ENCODE measurements around the gene BANK1.

The BANK1 gene

GRCh38 chr4:101993842-101994775, 203.6 kb downstream of the BANK1 start:
- DNase-seq (ENCODE audit: low read depth, low spot score) = no peak
- no peaks in the 10 kb centered on the region for H3K9me3 ChIP-seq (ENCODE audit: insufficient read depth, low read length)

GRCh38 chr4:102007959-102008425, 217.5 kb downstream of the BANK1 start:
- no peaks in the 10 kb centered on the region for H3K4me1 ChIP-seq (ENCODE audit: insufficient read depth, insufficient read length)
- no peak overlapping the region for H3K4me3 ChIP-seq (ENCODE audit: insufficient read length, low read depth)
- TF ChIP-seq YY1 (IDR thresholded peaks at IDR 0.05; ENCODE audit: insufficient read depth, insufficient read length) = no peak
- TF ChIP-seq ZNF274 (IDR thresholded peaks at IDR 0.05; ENCODE audit: low read depth, low read length) = no peak
- no peak for TF ChIP-seq SUZ12 (IDR thresholded peaks at IDR 0.05; ENCODE audit: extremely low read depth, insufficient read depth, insufficient read length)
- H3K9me3 ChIP-seq (ENCODE audit: insufficient read depth, low read length) = no peaks in the 10 kb centered on the region
- DNase-seq (ENCODE audit: low read depth, low spot score) = no peak
- no peaks in the 10 kb centered on the region for H3K27me3 ChIP-seq (ENCODE audit: insufficient read depth, insufficient read length)
- no peaks in the 10 kb centered on the region for H3K36me3 ChIP-seq (ENCODE audit: insufficient read depth, insufficient read length, low read length)
- no peak overlapping the region for H3K9ac ChIP-seq (ENCODE audit: insufficient read length, low read depth)

More at GRCh38 chr4:101993842-101994775, 203.6 kb downstream of the BANK1 start:
- Histone ChIP-seq H3K36me3 (ENCODE audit: insufficient read depth, insufficient read length, low read length) (no peaks in the 10 kb centered on the region), H3K4me1 (ENCODE audit: insufficient read depth, insufficient read length) (no peaks in the 10 kb centered on the region), H3K4me3 (ENCODE audit: insufficient read length, low read depth) (no peak overlapping the region), H3K27me3 (ENCODE audit: insufficient read depth, insufficient read length) (no peaks in the 10 kb centered on the region), H3K9ac (ENCODE audit: insufficient read length, low read depth) (no peak overlapping the region)
- TF ChIP-seq YY1 (IDR thresholded peaks at IDR 0.05; ENCODE audit: insufficient read depth, insufficient read length) = no peak
- no peak for TF ChIP-seq ZNF274 (IDR thresholded peaks at IDR 0.05; ENCODE audit: low read depth, low read length)
- no peak for TF ChIP-seq SUZ12 (IDR thresholded peaks at IDR 0.05; ENCODE audit: extremely low read depth, insufficient read depth, insufficient read length)

- Histone ChIP-seq H3K9ac (ENCODE audit: insufficient read length, low read depth) (no peak overlapping the region), H3K4me3 (ENCODE audit: insufficient read length, low read depth) (no peak overlapping the region)
- TF ChIP-seq SUZ12 (IDR thresholded peaks at IDR 0.05; ENCODE audit: extremely low read depth, insufficient read depth, insufficient read length) (no peak), ZNF274 (IDR thresholded peaks at IDR 0.05; ENCODE audit: low read depth, low read length) (no peak), YY1 (IDR thresholded peaks at IDR 0.05; ENCODE audit: insufficient read depth, insufficient read length) (no peak)
Observed at GRCh38 chr4:102008711-102009110, 218.2 kb downstream of the BANK1 start.

GRCh38 chr4:102022343-102022742, 231.8 kb downstream of the BANK1 start:
- no peaks in the 10 kb centered on the region for H3K27me3 ChIP-seq (ENCODE audit: insufficient read depth, insufficient read length)
- no peaks in the 10 kb centered on the region for H3K36me3 ChIP-seq (ENCODE audit: insufficient read depth, insufficient read length, low read length)
- TF ChIP-seq SUZ12 (IDR thresholded peaks at IDR 0.05; ENCODE audit: extremely low read depth, insufficient read depth, insufficient read length) (no peak), ZNF274 (IDR thresholded peaks at IDR 0.05; ENCODE audit: low read depth, low read length) (no peak), YY1 (IDR thresholded peaks at IDR 0.05; ENCODE audit: insufficient read depth, insufficient read length) (no peak)
- no peak overlapping the region for H3K4me3 ChIP-seq (ENCODE audit: insufficient read length, low read depth)
- DNase-seq (ENCODE audit: low read depth, low spot score) = no peak
- H3K4me1 ChIP-seq (ENCODE audit: insufficient read depth, insufficient read length) = no peaks in the 10 kb centered on the region
- H3K9me3 ChIP-seq (ENCODE audit: insufficient read depth, low read length) = no peaks in the 10 kb centered on the region
- H3K9ac ChIP-seq (ENCODE audit: insufficient read length, low read depth) = no peak overlapping the region

More at GRCh38 chr4:102008711-102009110, 218.2 kb downstream of the BANK1 start:
- H3K4me1 ChIP-seq (ENCODE audit: insufficient read depth, insufficient read length) = no peaks in the 10 kb centered on the region
- H3K9me3 ChIP-seq (ENCODE audit: insufficient read depth, low read length) = no peaks in the 10 kb centered on the region
- H3K27me3 ChIP-seq (ENCODE audit: insufficient read depth, insufficient read length) = no peaks in the 10 kb centered on the region
- H3K36me3 ChIP-seq (ENCODE audit: insufficient read depth, insufficient read length, low read length) = no peaks in the 10 kb centered on the region
- no peak for DNase-seq (ENCODE audit: low read depth, low spot score)

GRCh38 chr4:102027961-102028360, 237.4 kb downstream of the BANK1 start:
- H3K36me3 ChIP-seq (ENCODE audit: insufficient read depth, insufficient read length, low read length) = no peaks in the 10 kb centered on the region
- no peak overlapping the region for H3K9ac ChIP-seq (ENCODE audit: insufficient read length, low read depth)
- H3K4me3 ChIP-seq (ENCODE audit: insufficient read length, low read depth) = no peak overlapping the region
- H3K4me1 ChIP-seq (ENCODE audit: insufficient read depth, insufficient read length) = no peaks in the 10 kb centered on the region
- TF ChIP-seq ZNF274 (IDR thresholded peaks at IDR 0.05; ENCODE audit: low read depth, low read length) = no peak
- TF ChIP-seq YY1 (IDR thresholded peaks at IDR 0.05; ENCODE audit: insufficient read depth, insufficient read length) = no peak
- TF ChIP-seq SUZ12 (IDR thresholded peaks at IDR 0.05; ENCODE audit: extremely low read depth, insufficient read depth, insufficient read length) = no peak
- no peaks in the 10 kb centered on the region for H3K9me3 ChIP-seq (ENCODE audit: insufficient read depth, low read length)
- H3K27me3 ChIP-seq (ENCODE audit: insufficient read depth, insufficient read length) = no peaks in the 10 kb centered on the region
- DNase-seq (ENCODE audit: low read depth, low spot score) = no peak

- no peaks in the 10 kb centered on the region for H3K36me3 ChIP-seq (ENCODE audit: insufficient read depth, insufficient read length, low read length)
- H3K9ac ChIP-seq (ENCODE audit: insufficient read length, low read depth) = no peak overlapping the region
- no peak for DNase-seq (ENCODE audit: low read depth, low spot score)
- H3K4me3 ChIP-seq (ENCODE audit: insufficient read length, low read depth) = no peak overlapping the region
- no peaks in the 10 kb centered on the region for H3K4me1 ChIP-seq (ENCODE audit: insufficient read depth, insufficient read length)
- no peaks in the 10 kb centered on the region for H3K27me3 ChIP-seq (ENCODE audit: insufficient read depth, insufficient read length)
- H3K9me3 ChIP-seq (ENCODE audit: insufficient read depth, low read length) = no peaks in the 10 kb centered on the region
- TF ChIP-seq YY1 (IDR thresholded peaks at IDR 0.05; ENCODE audit: insufficient read depth, insufficient read length) = no peak
- no peak for TF ChIP-seq ZNF274 (IDR thresholded peaks at IDR 0.05; ENCODE audit: low read depth, low read length)
- TF ChIP-seq SUZ12 (IDR thresholded peaks at IDR 0.05; ENCODE audit: extremely low read depth, insufficient read depth, insufficient read length) = no peak
Observed at GRCh38 chr4:102031406-102031805, 240.9 kb downstream of the BANK1 start.

GRCh38 chr4:102036016-102036415, 245.5 kb downstream of the BANK1 start:
- H3K27me3 ChIP-seq (ENCODE audit: insufficient read depth, insufficient read length) = no peaks in the 10 kb centered on the region
- no peak for DNase-seq (ENCODE audit: low read depth, low spot score)
- no peaks in the 10 kb centered on the region for H3K9me3 ChIP-seq (ENCODE audit: insufficient read depth, low read length)
- no peak overlapping the region for H3K9ac ChIP-seq (ENCODE audit: insufficient read length, low read depth)
- no peak overlapping the region for H3K4me3 ChIP-seq (ENCODE audit: insufficient read length, low read depth)
- no peak for TF ChIP-seq ZNF274 (IDR thresholded peaks at IDR 0.05; ENCODE audit: low read depth, low read length)
- no peaks in the 10 kb centered on the region for H3K36me3 ChIP-seq (ENCODE audit: insufficient read depth, insufficient read length, low read length)
- H3K4me1 ChIP-seq (ENCODE audit: insufficient read depth, insufficient read length) = no peaks in the 10 kb centered on the region

Measured in NT2/D1 (cell line).